Pancreas (tissue), 10 donors: ENCODE data around the gene SHLD1. TPM values are rescaled to one million over a fixed set of nuclear protein-coding genes. Genes with fewer than 3 reads are reported as not detected.
"Not testable (repeated sequence)": the region's sequence is repeated elsewhere in the genome, so short reads cannot be mapped to it uniquely, and the experiment has no call there.

Experiments used
- ATAC-seq, 4 donors: fragments of 200-7000 bp; cut with Tn5 transposase; one replicate each; pipeline versions ENCODE4 v1.8.0 to v1.9.1; 2020; ENCODE audit warnings: mild to moderate bottlenecking in 4 of 4, moderate library complexity in 4 of 4
- DNase-seq, 6 donors: peaks; one replicate each; pipeline ENCODE4 v3.0.0-alpha.2; 2020
- FAIRE-seq: peaks from 2 replicates; lab custom pipeline; 2012; peaks lifted over from hg19 to GRCh38; lab: Jason Lieb, UNC
- H3K27ac ChIP-seq, 4 donors: fragments of 200-600 bp; sonication (generic); 1 replicate in 3 of 4; 2 replicates in 1 of 4; pipeline versions ENCODE4 v1.5.0 to v1.8.0; 2020
- H3K27me3 ChIP-seq, 4 donors: fragments of 200-600 bp; one replicate each; pipeline ENCODE4 v1.8.0; 2021
- H3K36me3 ChIP-seq, 3 donors: fragments of 200-600 bp; sonication (generic) in 1 of 3; one replicate each; pipeline versions ENCODE4 v1.5.0 to v1.8.0; 2020 to 2021
- H3K4me1 ChIP-seq, 3 donors: fragments of 200-600 bp; one replicate each; pipeline ENCODE4 v1.8.0; 2021
- H3K4me3 ChIP-seq, 4 donors: fragments of 200-600 bp; sonication (generic) in 2 of 4; one replicate each; pipeline versions ENCODE4 v1.5.0 to v1.8.0; 2020 to 2021
- H3K9me3 ChIP-seq, 4 donors: fragments of 200-600 bp; one replicate each; pipeline ENCODE4 v1.8.0; 2021
- WGBS, 2 donors: extraction: QIAGEN DNeasy Blood & Tissue Kit; methylation state at CpG; one replicate each; pipeline ENCODE4 v1.1.7; 2013; 5-methylcytosine and 5-hydroxymethylcytosine counted together
- intact Hi-C, 3 donors: fragments of 100-400 bp; cut with DNase I; formaldehyde crosslinking; loops; one replicate each; pipeline versions ENCODE4 v1.11.1 to v1.14.2; 2022
- polyA plus RNA-seq, 2 donors: library from polyadenylated mRNA; stranded (reverse); fragments of 200-250 nt; gene quantifications; one replicate each; pipeline ENCODE4 v1.2.3, GENCODE V29; 2013
- total RNA-seq, 6 donors: library from RNA; stranded (reverse); fragmentation: NEBNext Ultra II Directional in 4 of 6; extraction: Animal tissue kit (Norgen Biotek cat#: 25700) in 4 of 6; gene quantifications; one replicate each; pipeline versions ENCODE4 v1.2.1 to v1.2.4, GENCODE V29; 2021 to 2023
- TF ChIP-seq, protein P1 (sequence below), 4 donors: fragments of 200-600 bp; sonication (generic) in 3 of 4; IDR thresholded peaks; one replicate each; pipeline versions ENCODE4 v1.5.0 to v1.8.0; 2021; ENCODE audit warnings: antibody characterized with exemption in 4 of 4
- donor health status: healthy with polysubstance abuse.
- donor health status: DM: no; HTN: no; CAD: no; lungs with moderate emphysema.
- donor health status: DM: no; HTN: no; CAD: no.
- donor health status: control.
- donor health status: control.
- donor health status: Bipolar disorder and iron deficiency.
- donor health status: DM: yes; HTN: yes; CAD: no.
- donor health status: DM: no; HTN: no; CAD: no.
- donor health status: DM: no; HTN: no; CAD: no.
- donor health status: DM: yes; HTN: yes; CAD: no.

Gene SHLD1
- total and polyA plus RNA-seq, 8 donors: 2.1 to 6.6 (median 3.4) TPM

DNA sequence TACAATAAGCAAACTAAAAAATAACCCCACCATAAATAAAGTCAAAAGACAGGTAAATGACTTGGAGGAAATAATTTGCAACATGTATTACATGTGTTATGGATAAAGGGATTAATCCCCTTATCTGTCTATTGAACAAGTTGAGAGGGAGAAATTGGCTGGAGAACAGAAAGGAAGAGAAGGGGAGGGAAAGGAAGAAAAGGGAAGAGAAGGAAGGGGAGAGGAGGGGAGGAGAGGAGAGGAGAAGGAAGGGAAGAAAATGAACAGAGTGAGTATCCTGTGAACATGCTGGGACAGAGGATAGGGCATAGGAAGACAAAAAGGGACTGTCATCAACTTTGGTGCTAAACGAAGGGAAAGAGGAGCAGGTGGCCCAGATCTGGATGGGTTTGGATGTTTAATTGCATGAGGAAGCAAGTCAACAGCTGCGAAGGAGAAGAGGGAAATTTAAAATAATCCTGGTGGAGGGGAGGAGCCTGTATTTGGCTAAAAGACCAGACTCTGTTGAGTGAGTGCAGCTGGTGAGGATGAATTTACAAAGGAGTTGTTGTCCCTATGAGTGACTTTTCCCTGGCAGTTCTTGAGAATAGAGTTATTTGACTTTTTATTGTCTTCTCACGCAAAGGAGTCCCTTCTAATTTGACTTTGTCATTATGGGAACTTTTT, 14.2 kb upstream of the SHLD1 start:
- Histone ChIP-seq H3K9me3 (no peaks in the 10 kb centered on the region), H3K27me3 (no peaks in the 10 kb centered on the region), H3K4me1 (no peaks in the 10 kb centered on the region), H3K27ac (no peak overlapping the region), H3K4me3 (no peak overlapping the region), H3K36me3 (no peaks in the 10 kb centered on the region)
- WGBS, 2 donors: 60 to 68% methylated on average over 3 of the region's 3 CpGs
- no peak for ATAC-seq
- no peak for FAIRE-seq
- no peak for DNase-seq
- intact Hi-C loops: no loop called here
- TF ChIP-seq, protein P1, sequence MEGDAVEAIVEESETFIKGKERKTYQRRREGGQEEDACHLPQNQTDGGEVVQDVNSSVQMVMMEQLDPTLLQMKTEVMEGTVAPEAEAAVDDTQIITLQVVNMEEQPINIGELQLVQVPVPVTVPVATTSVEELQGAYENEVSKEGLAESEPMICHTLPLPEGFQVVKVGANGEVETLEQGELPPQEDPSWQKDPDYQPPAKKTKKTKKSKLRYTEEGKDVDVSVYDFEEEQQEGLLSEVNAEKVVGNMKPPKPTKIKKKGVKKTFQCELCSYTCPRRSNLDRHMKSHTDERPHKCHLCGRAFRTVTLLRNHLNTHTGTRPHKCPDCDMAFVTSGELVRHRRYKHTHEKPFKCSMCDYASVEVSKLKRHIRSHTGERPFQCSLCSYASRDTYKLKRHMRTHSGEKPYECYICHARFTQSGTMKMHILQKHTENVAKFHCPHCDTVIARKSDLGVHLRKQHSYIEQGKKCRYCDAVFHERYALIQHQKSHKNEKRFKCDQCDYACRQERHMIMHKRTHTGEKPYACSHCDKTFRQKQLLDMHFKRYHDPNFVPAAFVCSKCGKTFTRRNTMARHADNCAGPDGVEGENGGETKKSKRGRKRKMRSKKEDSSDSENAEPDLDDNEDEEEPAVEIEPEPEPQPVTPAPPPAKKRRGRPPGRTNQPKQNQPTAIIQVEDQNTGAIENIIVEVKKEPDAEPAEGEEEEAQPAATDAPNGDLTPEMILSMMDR (IDR thresholded peaks at IDR 0.05): no peak

- Histone ChIP-seq H3K27me3 (no peaks in the 10 kb centered on the region), H3K36me3 (no peaks in the 10 kb centered on the region), H3K4me1 (no peaks in the 10 kb centered on the region), H3K4me3 (no peak overlapping the region), H3K9me3 (no peaks in the 10 kb centered on the region), H3K27ac (no peak overlapping the region)
- 77 to 80% methylated on average over 3 of the region's 3 CpGs for WGBS, 2 donors
- intact Hi-C loops: no loop called here
- DNase-seq (no peak), ATAC-seq (no peak), FAIRE-seq (no peak)
- TF ChIP-seq, protein P1 (IDR thresholded peaks at IDR 0.05): no peak
These were observed 12.6 kb upstream of the SHLD1 start for GRCh38 chr20:5737619-5737953.

DNA sequence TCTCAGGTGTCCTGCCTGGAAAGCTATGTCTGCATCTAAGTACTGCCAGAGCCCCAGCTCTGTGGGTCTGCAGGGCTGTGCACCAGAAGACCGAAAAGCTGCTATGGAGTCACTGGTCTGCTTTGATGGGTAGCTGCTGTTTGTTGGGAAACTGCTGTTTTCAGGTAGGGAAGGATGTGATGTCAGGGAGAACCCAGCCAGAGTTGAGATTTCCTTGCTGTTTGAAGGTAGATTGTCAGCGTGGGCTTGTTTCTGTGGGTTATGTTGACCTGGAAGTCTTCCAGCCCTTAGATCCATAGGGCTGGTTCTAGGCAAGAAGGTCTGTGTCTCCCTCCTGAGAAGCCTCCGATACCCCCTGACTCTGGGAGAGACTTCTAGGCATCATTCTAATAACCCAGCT, 12.2 kb upstream of the SHLD1 start:
- Histone ChIP-seq H3K4me3 (no peak overlapping the region), H3K4me1 (no peaks in the 10 kb centered on the region), H3K27ac (no peak overlapping the region), H3K36me3 (no peaks in the 10 kb centered on the region), H3K9me3 (no peaks in the 10 kb centered on the region), H3K27me3 (no peaks in the 10 kb centered on the region)
- FAIRE-seq: no peak
- no peak for DNase-seq
- intact Hi-C loops: no loop called here
- TF ChIP-seq, protein P1 (IDR thresholded peaks at IDR 0.05): no peak
- ATAC-seq: no peak
- 85 to 98% methylated on average over 3 of the region's 3 CpGs for WGBS, 2 donors

GRCh38 chr20:5740643-5741042, 9.6 kb upstream of the SHLD1 start:
- FAIRE-seq, H3K9me3 ChIP-seq, DNase-seq, ATAC-seq, H3K4me3 ChIP-seq, H3K4me1 ChIP-seq, intact Hi-C loops, H3K27ac ChIP-seq, H3K36me3 ChIP-seq, H3K27me3 ChIP-seq: not testable (repeated sequence)
- 86 to 87% methylated on average over 5 of the region's 5 CpGs for WGBS, 2 donors

- TF ChIP-seq, protein P1 (IDR thresholded peaks at IDR 0.05): no peak
- Histone ChIP-seq H3K4me1 (no peaks in the 10 kb centered on the region), H3K36me3 (no peaks in the 10 kb centered on the region), H3K9me3 (no peaks in the 10 kb centered on the region), H3K27ac (no peak overlapping the region), H3K27me3 (no peaks in the 10 kb centered on the region), H3K4me3 (no peak overlapping the region)
- 82 to 86% methylated on average over 2 of the region's 2 CpGs for WGBS, 2 donors
- DNase-seq (no peak), ATAC-seq (no peak), FAIRE-seq (no peak)
- intact Hi-C loops: no loop called here
These were observed 9.1 kb upstream of the SHLD1 start for GRCh38 chr20:5741089-5741488.
